ENCODE measurements around the gene HNRNPL.

Gene HNRNPL

GRCh38 chr19:38843175-38843758, 6.5 kb downstream of the HNRNPL start:
- peaks cover 59% of the 10 kb centered on the region for H3K4me1 ChIP-seq (ENCODE audit: control insufficient read depth, insufficient read depth, low read length, poor library complexity, severe bottlenecking)
- H3K4me3 ChIP-seq (ENCODE audit: extremely low read depth, insufficient read depth, low read length, poor library complexity, severe bottlenecking) = no peak overlapping the region
- no peak overlapping the region for H3K27ac ChIP-seq (ENCODE audit: low read depth, low read length, severe bottlenecking)
- 94 to 95% methylated on average over 6 to 8 of the region's 9 CpGs for WGBS, 2 experiments (ENCODE audit: insufficient coverage in 2 of 2)
- H3K36me3 ChIP-seq (ENCODE audit: control insufficient read depth, insufficient read depth, low read length) = peaks cover 100% of the 10 kb centered on the region
- H3K9me3 ChIP-seq (ENCODE audit: control insufficient read depth, low read length) = no peaks in the 10 kb centered on the region

- Histone ChIP-seq H3K36me3 (ENCODE audit: control insufficient read depth, insufficient read depth, low read length) (peaks cover 100% of the 10 kb centered on the region), H3K4me3 (ENCODE audit: extremely low read depth, insufficient read depth, low read length, poor library complexity, severe bottlenecking) (no peak overlapping the region), H3K27ac (ENCODE audit: low read depth, low read length, severe bottlenecking) (peak overlapping the region; percentile 1), H3K9me3 (ENCODE audit: control insufficient read depth, low read length) (no peaks in the 10 kb centered on the region), H3K4me1 (ENCODE audit: control insufficient read depth, insufficient read depth, low read length, poor library complexity, severe bottlenecking) (peaks cover 57% of the 10 kb centered on the region)
- 96 to 97% methylated on average over 12 to 16 of the region's 17 CpGs for WGBS, 2 experiments (ENCODE audit: insufficient coverage in 2 of 2)
Measured at GRCh38 chr19:38842439-38843174, 7.2 kb downstream of the HNRNPL start.

- Histone ChIP-seq H3K4me1 (ENCODE audit: control insufficient read depth, insufficient read depth, low read length, poor library complexity, severe bottlenecking) (peaks cover 56% of the 10 kb centered on the region), H3K27ac (ENCODE audit: low read depth, low read length, severe bottlenecking) (no peak overlapping the region), H3K9me3 (ENCODE audit: control insufficient read depth, low read length) (no peaks in the 10 kb centered on the region), H3K4me3 (ENCODE audit: extremely low read depth, insufficient read depth, low read length, poor library complexity, severe bottlenecking) (no peak overlapping the region), H3K36me3 (ENCODE audit: control insufficient read depth, insufficient read depth, low read length) (peaks cover 100% of the 10 kb centered on the region)
- WGBS, 2 experiments (ENCODE audit: insufficient coverage in 2 of 2) = 93 to 97% methylated on average over 11 to 18 of the region's 19 CpGs
Measured at GRCh38 chr19:38841787-38842438, 7.9 kb downstream of the HNRNPL start.

- 95 to 98% methylated on average over 6 to 9 of the region's 12 CpGs for WGBS, 2 experiments (ENCODE audit: insufficient coverage in 2 of 2)
- Histone ChIP-seq H3K4me3 (ENCODE audit: extremely low read depth, insufficient read depth, low read length, poor library complexity, severe bottlenecking) (no peak overlapping the region), H3K4me1 (ENCODE audit: control insufficient read depth, insufficient read depth, low read length, poor library complexity, severe bottlenecking) (peaks cover 54% of the 10 kb centered on the region), H3K36me3 (ENCODE audit: control insufficient read depth, insufficient read depth, low read length) (peaks cover 100% of the 10 kb centered on the region), H3K27ac (ENCODE audit: low read depth, low read length, severe bottlenecking) (peak overlapping the region; percentile 36), H3K9me3 (ENCODE audit: control insufficient read depth, low read length) (no peaks in the 10 kb centered on the region)
Measured at GRCh38 chr19:38841180-38841766, 8.5 kb downstream of the HNRNPL start.

GRCh38 chr19:38840583-38840968, 9.2 kb downstream of the HNRNPL start:
- Histone ChIP-seq H3K4me1 (ENCODE audit: control insufficient read depth, insufficient read depth, low read length, poor library complexity, severe bottlenecking) (peaks cover 54% of the 10 kb centered on the region), H3K27ac (ENCODE audit: low read depth, low read length, severe bottlenecking) (peak overlapping the region; percentile 36), H3K36me3 (ENCODE audit: control insufficient read depth, insufficient read depth, low read length) (peaks cover 100% of the 10 kb centered on the region), H3K9me3 (ENCODE audit: control insufficient read depth, low read length) (no peaks in the 10 kb centered on the region), H3K4me3 (ENCODE audit: extremely low read depth, insufficient read depth, low read length, poor library complexity, severe bottlenecking) (no peak overlapping the region)
- 96 to 100% methylated on average over 3 to 4 of the region's 5 CpGs for WGBS, 2 experiments (ENCODE audit: insufficient coverage in 2 of 2)

- H3K36me3 ChIP-seq (ENCODE audit: control insufficient read depth, insufficient read depth, low read length) = peaks cover 99% of the 10 kb centered on the region
- H3K4me1 ChIP-seq (ENCODE audit: control insufficient read depth, insufficient read depth, low read length, poor library complexity, severe bottlenecking) = peaks cover 52% of the 10 kb centered on the region
- no peaks in the 10 kb centered on the region for H3K9me3 ChIP-seq (ENCODE audit: control insufficient read depth, low read length)
- 90 to 95% methylated on average over 13 to 17 of the region's 28 CpGs for WGBS, 2 experiments (ENCODE audit: insufficient coverage in 2 of 2)
- no peak overlapping the region for H3K4me3 ChIP-seq (ENCODE audit: extremely low read depth, insufficient read depth, low read length, poor library complexity, severe bottlenecking)
- H3K27ac ChIP-seq (ENCODE audit: low read depth, low read length, severe bottlenecking) = peak overlapping the region; percentile 52
Measured at GRCh38 chr19:38839816-38840582, 9.8 kb downstream of the HNRNPL start.

- no peaks in the 10 kb centered on the region for H3K9me3 ChIP-seq (ENCODE audit: control insufficient read depth, low read length)
- H3K4me1 ChIP-seq (ENCODE audit: control insufficient read depth, insufficient read depth, low read length, poor library complexity, severe bottlenecking) = peaks cover 49% of the 10 kb centered on the region
- no peak overlapping the region for H3K4me3 ChIP-seq (ENCODE audit: extremely low read depth, insufficient read depth, low read length, poor library complexity, severe bottlenecking)
- peak overlapping the region; percentile 52 for H3K27ac ChIP-seq (ENCODE audit: low read depth, low read length, severe bottlenecking)
- peaks cover 91% of the 10 kb centered on the region for H3K36me3 ChIP-seq (ENCODE audit: control insufficient read depth, insufficient read depth, low read length)
- WGBS, 2 experiments (ENCODE audit: insufficient coverage in 2 of 2) = 92 to 95% methylated on average over 9 to 10 of the region's 12 CpGs
Measured at GRCh38 chr19:38838986-38839761, 10.6 kb downstream of the HNRNPL start.

GRCh38 chr19:38838208-38838985, 11.4 kb downstream of the HNRNPL start:
- Histone ChIP-seq H3K9me3 (ENCODE audit: control insufficient read depth, low read length) (no peaks in the 10 kb centered on the region), H3K4me3 (ENCODE audit: extremely low read depth, insufficient read depth, low read length, poor library complexity, severe bottlenecking) (no peak overlapping the region), H3K27ac (ENCODE audit: low read depth, low read length, severe bottlenecking) (peak overlapping the region; percentile 76), H3K36me3 (ENCODE audit: control insufficient read depth, insufficient read depth, low read length) (peaks cover 83% of the 10 kb centered on the region), H3K4me1 (ENCODE audit: control insufficient read depth, insufficient read depth, low read length, poor library complexity, severe bottlenecking) (peaks cover 44% of the 10 kb centered on the region)
- 95 to 96% methylated on average over 6 to 11 of the region's 19 CpGs for WGBS, 2 experiments (ENCODE audit: insufficient coverage in 2 of 2)

- peak overlapping the region; percentile 76 for H3K27ac ChIP-seq (ENCODE audit: low read depth, low read length, severe bottlenecking)
- no peak overlapping the region for H3K4me3 ChIP-seq (ENCODE audit: extremely low read depth, insufficient read depth, low read length, poor library complexity, severe bottlenecking)
- peaks cover 38% of the 10 kb centered on the region for H3K4me1 ChIP-seq (ENCODE audit: control insufficient read depth, insufficient read depth, low read length, poor library complexity, severe bottlenecking)
- 93 to 100% methylated on average over 7 of the region's 7 CpGs for WGBS, 2 experiments (ENCODE audit: insufficient coverage in 2 of 2)
- H3K36me3 ChIP-seq (ENCODE audit: control insufficient read depth, insufficient read depth, low read length) = peaks cover 76% of the 10 kb centered on the region
- H3K9me3 ChIP-seq (ENCODE audit: control insufficient read depth, low read length) = no peaks in the 10 kb centered on the region
Measured at GRCh38 chr19:38837656-38838121, 12.1 kb downstream of the HNRNPL start.
